A172 (cell line): Measurements from ENCODE around the gene PNLIP. TPM values are rescaled to one million over a fixed set of nuclear protein-coding genes. Genes with fewer than 3 reads are reported as not detected.

Source experiments
- DNase-seq: peaks from one replicate; pipeline ENCODE4 v3.0.0-alpha.2; 2015; ENCODE audit warnings: low spot score
- total RNA-seq: library from RNA; depleted of rRNA; stranded (reverse); fragments of >200 nt; shearing (Covaris generic); gene quantifications from 2 replicates; pipeline ENCODE4 v1.2.3, GENCODE V29; 2014; rRNA removed

Gene PNLIP
- total RNA-seq, 1 experiment from 2014 or later: not detected

DNA sequence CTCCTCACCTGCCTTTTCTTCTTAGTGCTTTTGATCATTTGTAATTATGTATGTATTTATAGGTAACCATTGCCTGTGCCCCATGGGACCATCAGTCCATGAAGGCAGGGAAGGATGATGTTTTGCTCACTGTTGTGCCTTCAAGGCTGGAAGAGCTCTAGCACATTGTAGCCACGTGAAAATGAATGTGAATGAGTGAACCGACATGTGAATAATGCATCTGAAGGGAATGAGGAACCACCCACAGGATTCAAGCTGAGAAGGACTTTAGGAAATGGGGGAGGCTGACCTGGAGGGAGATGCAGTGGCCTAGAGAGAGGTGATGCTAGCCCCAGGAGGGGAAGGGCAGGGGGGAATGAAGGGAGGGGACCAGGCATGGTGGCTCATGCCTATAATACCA is 69.1 kb downstream of the PNLIP start:
- DNase-seq: no peak

DNA sequence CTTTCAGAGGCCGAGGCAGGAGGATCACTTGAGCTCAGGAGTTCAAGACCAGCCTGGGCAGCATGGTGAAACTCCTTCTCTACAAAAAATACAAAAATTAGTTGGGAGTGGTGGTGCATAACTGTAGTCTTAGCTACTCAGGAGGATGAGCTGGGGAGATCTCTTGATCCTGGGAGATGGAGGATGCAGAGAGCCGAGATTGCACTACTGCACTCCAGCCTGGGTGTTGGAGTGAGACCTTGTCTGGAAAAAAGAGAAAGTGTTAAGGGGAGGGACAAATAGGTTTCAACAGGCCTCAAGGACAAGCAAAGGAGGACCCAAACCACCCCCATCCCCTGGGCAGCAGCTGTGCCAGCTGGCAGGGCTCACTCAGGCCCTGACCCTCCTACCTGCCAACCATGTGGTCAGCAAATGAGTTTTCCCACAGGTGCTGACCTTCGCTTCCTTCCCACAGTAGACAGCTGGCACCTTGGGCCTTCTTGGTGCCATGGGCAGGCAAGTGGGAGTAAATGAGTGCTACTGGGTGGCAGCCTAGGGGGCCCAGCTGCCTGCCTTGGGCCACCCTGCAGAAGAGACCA is 69.6 kb downstream of the PNLIP start:
- no peak for DNase-seq

Other genes starting within 250 kb of the PNLIP start
- gene CCDC172, start 221.5 kb upstream of the PNLIP start, total RNA-seq: not detected in 2 replicates
- gene PNLIPRP3, start 118.1 kb upstream of the PNLIP start, total RNA-seq: 0.22 TPM in 1 of 2 replicates, not detected in the other
- not detected in 2 replicates for gene PNLIPRP1, start 45.0 kb downstream of the PNLIP start, total RNA-seq
- not detected in 2 replicates for gene PNLIPRP2, start 75.0 kb downstream of the PNLIP start, total RNA-seq
- gene HSPA12A, start 196.6 kb downstream of the PNLIP start, total RNA-seq: 9.7 and 12.1 TPM in 2 replicates